ENCODE results near the gene DNAJB14. TPM values are rescaled to one million over a fixed set of nuclear protein-coding genes. Genes with fewer than 3 reads are reported as not detected.

DNAJB14 gene
- polyA plus RNA-seq, 1 experiment, result 21.3 TPM

- Histone ChIP-seq H3K4me3 (ENCODE audit: low read depth, low read length) (no peak overlapping the region), H3K27me3 (ENCODE audit: control insufficient read depth, insufficient read depth, low read length) (peaks cover 5% of the 10 kb centered on the region), H3K9me3 (ENCODE audit: control insufficient read depth, insufficient read depth, low read length) (no peaks in the 10 kb centered on the region), H3K27ac (ENCODE audit: low read depth, low read length) (no peak overlapping the region)
- DNase-seq (ENCODE audit: low read depth, low spot score), result no peak
- ChIA-PET POLR2A (no interaction called here), CTCF (no interaction called here)
- no peak for TF ChIP-seq CTCF (IDR thresholded peaks at IDR 0.05; ENCODE audit: low read depth, low read length)
Measured at GRCh38 chr4:99856166-99856565, 90.3 kb downstream of the DNAJB14 start.

- POLR2A ChIA-PET, result no interaction called here
- TF ChIP-seq CTCF (IDR thresholded peaks at IDR 0.05; ENCODE audit: low read depth, low read length), result no peak
- CTCF ChIA-PET, result no interaction called here
- no peaks in the 10 kb centered on the region for H3K9me3 ChIP-seq (ENCODE audit: control insufficient read depth, insufficient read depth, low read length)
- H3K27ac ChIP-seq (ENCODE audit: low read depth, low read length), result no peak overlapping the region
- H3K4me3 ChIP-seq (ENCODE audit: low read depth, low read length), result no peak overlapping the region
- H3K27me3 ChIP-seq (ENCODE audit: control insufficient read depth, insufficient read depth, low read length), result peaks cover 5% of the 10 kb centered on the region
- DNase-seq (ENCODE audit: low read depth, low spot score), result no peak
Measured at GRCh38 chr4:99855678-99856077, 90.7 kb downstream of the DNAJB14 start.

GRCh38 chr4:99853999-99854398 is 92.4 kb downstream of the DNAJB14 start:
- H3K9me3 ChIP-seq (ENCODE audit: control insufficient read depth, insufficient read depth, low read length), result no peaks in the 10 kb centered on the region
- H3K27ac ChIP-seq (ENCODE audit: low read depth, low read length), result no peak overlapping the region
- POLR2A ChIA-PET, result no interaction called here
- peaks cover 5% of the 10 kb centered on the region for H3K27me3 ChIP-seq (ENCODE audit: control insufficient read depth, insufficient read depth, low read length)
- CTCF ChIA-PET, result interaction anchor here (1.6 kb wide), 1 partner anchor 43 kb away, joined by 6 read pairs; no protein-coding TSS in a partner anchor
- TF ChIP-seq CTCF (IDR thresholded peaks at IDR 0.05; ENCODE audit: low read depth, low read length), result no peak
- no peak for DNase-seq (ENCODE audit: low read depth, low spot score)
- H3K4me3 ChIP-seq (ENCODE audit: low read depth, low read length), result no peak overlapping the region

GRCh38 chr4:99853190-99853589 is 93.2 kb downstream of the DNAJB14 start:
- Histone ChIP-seq H3K4me3 (ENCODE audit: low read depth, low read length) (no peak overlapping the region), H3K9me3 (ENCODE audit: control insufficient read depth, insufficient read depth, low read length) (no peaks in the 10 kb centered on the region), H3K27ac (ENCODE audit: low read depth, low read length) (no peak overlapping the region), H3K27me3 (ENCODE audit: control insufficient read depth, insufficient read depth, low read length) (peaks cover 5% of the 10 kb centered on the region)
- ChIA-PET POLR2A (no interaction called here), CTCF (interaction anchor here (1.6 kb wide), 1 partner anchor 42 kb away, joined by 6 read pairs; no protein-coding TSS in a partner anchor)
- no peak for DNase-seq (ENCODE audit: low read depth, low spot score)
- no peak for TF ChIP-seq CTCF (IDR thresholded peaks at IDR 0.05; ENCODE audit: low read depth, low read length)

GRCh38 chr4:99852199-99852749 is 94.1 kb downstream of the DNAJB14 start:
- H3K4me3 ChIP-seq (ENCODE audit: low read depth, low read length), result no peak overlapping the region
- POLR2A ChIA-PET, result no interaction called here

More at GRCh38 chr4:99852199-99852749, 94.1 kb downstream of the DNAJB14 start:
- no peak for DNase-seq (ENCODE audit: low read depth, low spot score)
- Histone ChIP-seq H3K9me3 (ENCODE audit: control insufficient read depth, insufficient read depth, low read length) (no peaks in the 10 kb centered on the region), H3K27me3 (ENCODE audit: control insufficient read depth, insufficient read depth, low read length) (peaks cover 5% of the 10 kb centered on the region), H3K27ac (ENCODE audit: low read depth, low read length) (no peak overlapping the region)
- TF ChIP-seq CTCF (IDR thresholded peaks at IDR 0.05; ENCODE audit: low read depth, low read length), result no peak
- CTCF ChIA-PET, result interaction anchor here (1.6 kb wide), 1 partner anchor 41 kb away, joined by 6 read pairs; no protein-coding TSS in a partner anchor
